SK-N-SH (cell line): ENCODE results near the gene SLC25A21.

ENCODE experiments used
- RFX5 ChIP-seq: IDR thresholded peaks from 2 replicates; pipeline ENCODE4 v1.6.1; 2012; ENCODE audit warnings: mild to moderate bottlenecking, improper control_type of control experiment, low read length
- TF ChIP-seq, protein P1 (sequence below): fragments of 200-600 bp; sonication (generic); IDR thresholded peaks from 2 replicates; pipeline ENCODE4 v1.6.1; 2017; ENCODE audit warnings: antibody characterized with exemption, mild to moderate bottlenecking, moderate library complexity

DNA sequence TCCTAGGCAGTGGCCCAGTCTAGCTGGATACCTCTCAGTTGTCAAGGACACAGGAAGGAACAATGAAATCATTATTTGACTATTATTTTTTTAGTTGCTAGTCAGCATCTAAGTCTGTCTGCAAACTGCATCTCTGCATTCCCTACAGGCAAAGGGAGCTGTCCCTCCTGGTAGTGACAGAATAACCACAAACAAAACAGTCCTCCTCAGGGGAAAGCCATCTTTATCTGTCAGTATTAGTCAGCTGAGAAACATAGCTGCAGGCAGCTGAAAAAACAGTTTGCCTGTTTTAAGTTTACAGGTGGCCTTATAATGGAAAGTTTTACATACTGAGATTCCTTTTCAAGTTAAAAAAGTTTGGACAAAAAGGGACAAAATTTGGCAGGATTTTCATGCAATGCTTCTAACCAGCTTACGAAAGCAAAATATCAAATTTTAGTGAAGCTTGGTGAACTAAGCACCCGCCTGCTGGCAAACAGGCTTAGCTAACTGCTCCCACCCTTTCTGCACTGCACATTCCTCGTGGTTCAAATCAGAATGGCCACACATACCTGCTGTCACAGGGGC lies 29.5 kb downstream of the SLC25A21 start:
- TF ChIP-seq, protein P1, sequence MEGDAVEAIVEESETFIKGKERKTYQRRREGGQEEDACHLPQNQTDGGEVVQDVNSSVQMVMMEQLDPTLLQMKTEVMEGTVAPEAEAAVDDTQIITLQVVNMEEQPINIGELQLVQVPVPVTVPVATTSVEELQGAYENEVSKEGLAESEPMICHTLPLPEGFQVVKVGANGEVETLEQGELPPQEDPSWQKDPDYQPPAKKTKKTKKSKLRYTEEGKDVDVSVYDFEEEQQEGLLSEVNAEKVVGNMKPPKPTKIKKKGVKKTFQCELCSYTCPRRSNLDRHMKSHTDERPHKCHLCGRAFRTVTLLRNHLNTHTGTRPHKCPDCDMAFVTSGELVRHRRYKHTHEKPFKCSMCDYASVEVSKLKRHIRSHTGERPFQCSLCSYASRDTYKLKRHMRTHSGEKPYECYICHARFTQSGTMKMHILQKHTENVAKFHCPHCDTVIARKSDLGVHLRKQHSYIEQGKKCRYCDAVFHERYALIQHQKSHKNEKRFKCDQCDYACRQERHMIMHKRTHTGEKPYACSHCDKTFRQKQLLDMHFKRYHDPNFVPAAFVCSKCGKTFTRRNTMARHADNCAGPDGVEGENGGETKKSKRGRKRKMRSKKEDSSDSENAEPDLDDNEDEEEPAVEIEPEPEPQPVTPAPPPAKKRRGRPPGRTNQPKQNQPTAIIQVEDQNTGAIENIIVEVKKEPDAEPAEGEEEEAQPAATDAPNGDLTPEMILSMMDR: no peak
- TF ChIP-seq RFX5: no peak
